K562 (cell line): ENCODE data around the gene JAG2. TPM values are rescaled to one million over a fixed set of nuclear protein-coding genes. Genes with fewer than 3 reads are reported as not detected.
A peak's percentile ranks its signal among the peaks of the same experiment; 100 is the strongest.

Source experiments
- ATAC-seq: fragments of 200-7000 bp; cut with Tn5 transposase; 3 replicates; pipeline ENCODE4 v1.9.1; 2020; ENCODE audit warnings: moderate library complexity
- BruUV-seq: library from RNA; stranded (reverse); fragments of 400-500 nt; replicated peaks from 2 replicates; lab custom pipeline; 2021; lab: Mats Ljungman, UMichigan
- CTCF ChIA-PET: fragments of 300-600 bp; formaldehyde crosslinking; extraction: SDS; loops from one replicate; lab custom pipeline; 2021; ENCODE audit warnings: low intra/inter-chr PET ratio; lab: Yijun Ruan, JAX
- POLR2A ChIA-PET: fragments of 300-600, 350-650 bp; sonication (Branson Sonifier 250); formaldehyde crosslinking; extraction: SDS; loops from one replicate; lab custom pipeline; 2021; ENCODE audit warnings: antibody characterized with exemption, inconsistent platforms; lab: Yijun Ruan, JAX
- DNase-seq, 4 experiments: peaks; one replicate each; pipeline versions ENCODE4 v3.0.0 to v3.0.0-alpha.2; 2011 to 2018; ENCODE audit warnings: low spot score in 3 of 4, mixed read lengths in 3 of 4; ENCODE audit errors: extremely low read depth in 1 of 4
- FAIRE-seq: peaks from 2 replicates; lab custom pipeline; 2011; peaks lifted over from hg19 to GRCh38; lab: Jason Lieb, UNC
- H2AFZ ChIP-seq: 2 replicates; pipeline ENCODE4 v1.6.0; 2011; ENCODE audit warnings: low read depth, low read length, control low read depth, inconsistent platforms
- H3K27ac ChIP-seq: fragments of 200-600 bp; 3 replicates; pipeline ENCODE4 v1.8.0; 2011; ENCODE audit warnings: low read depth, mild to moderate bottlenecking, control low read depth, inconsistent platforms, low read length, moderate library complexity, mixed read lengths; ENCODE audit errors: extremely low read depth
- H3K27me3 ChIP-seq, 2 experiments: fragments of 300-600 bp in 1 of 2; 2 replicates in 1 of 2; 3 replicates in 1 of 2; pipeline versions ENCODE4 v1.6.0 to v1.8.0; 2011; ENCODE audit warnings: inconsistent platforms in 2 of 2, low read length in 2 of 2, mild to moderate bottlenecking in 1 of 2, mixed read lengths in 1 of 2, moderate library complexity in 1 of 2; ENCODE audit not compliant: control insufficient read depth in 2 of 2, insufficient read depth in 2 of 2
- H3K36me3 ChIP-seq: fragments of 300-600 bp; 3 replicates; pipeline ENCODE4 v1.8.0; 2011; ENCODE audit warnings: mild to moderate bottlenecking, low read length, inconsistent platforms; ENCODE audit not compliant: control insufficient read depth, insufficient read depth
- H3K4me1 ChIP-seq, 2 experiments: fragments of 200-600 bp in 1 of 2; replicated peaks in 1 of 2; 2 replicates in 1 of 2; 3 replicates in 1 of 2; pipeline versions ENCODE4 v1.5.1 to v1.8.0; 2011; ENCODE audit warnings: inconsistent platforms in 2 of 2, low read length in 2 of 2, mild to moderate bottlenecking in 1 of 2, mixed read lengths in 1 of 2, moderate library complexity in 1 of 2; ENCODE audit not compliant: control insufficient read depth in 2 of 2, insufficient read depth in 2 of 2
- H3K4me2 ChIP-seq: 2 replicates; pipeline ENCODE4 v1.6.1; 2011; ENCODE audit warnings: low read length, control low read depth, inconsistent platforms, mixed read lengths; ENCODE audit not compliant: insufficient read depth
- H3K4me3 ChIP-seq: fragments of 200-600 bp; sonication (generic), shearing (Covaris generic); 2 replicates; pipeline ENCODE4 v1.5.1; 2016; ENCODE audit warnings: control low read depth, inconsistent platforms
- H3K79me2 ChIP-seq: fragments of 200-600 bp; 3 replicates; pipeline ENCODE4 v1.8.0; 2011; ENCODE audit warnings: low read length, inconsistent platforms; ENCODE audit not compliant: control insufficient read depth, insufficient read depth
- H3K9ac ChIP-seq, 2 experiments: 2 replicates each; pipeline versions ENCODE4 v1.6.0 to v1.6.1; 2011; ENCODE audit warnings: low read depth in 2 of 2, low read length in 2 of 2, control low read depth in 1 of 2, inconsistent platforms in 1 of 2, mild to moderate bottlenecking in 1 of 2, mixed read lengths in 1 of 2; ENCODE audit not compliant: insufficient read depth in 1 of 2
- H3K9me1 ChIP-seq: one replicate; pipeline ENCODE4 v1.6.0; 2011; ENCODE audit warnings: inconsistent platforms, mild to moderate bottlenecking, low read length, moderate library complexity; ENCODE audit not compliant: control insufficient read depth, insufficient read depth
- H3K9me3 ChIP-seq: replicated peaks from 2 replicates; pipeline ENCODE4 v1.5.1; 2011; ENCODE audit warnings: low read depth, low read length, inconsistent platforms; ENCODE audit not compliant: control insufficient read depth, insufficient read depth
- H4K20me1 ChIP-seq: replicated peaks from 2 replicates; pipeline ENCODE4 v1.6.1; 2011; ENCODE audit warnings: low read length, inconsistent platforms, mixed read lengths; ENCODE audit not compliant: control insufficient read depth, insufficient read depth
- FOXO4 ChIP-seq: fragments of 450-650 bp; formaldehyde crosslinking; IDR thresholded peaks from 2 replicates; pipeline ENCODE4 v1.4.0; 2020; ENCODE audit warnings: mild to moderate bottlenecking, moderate library complexity
- MLX ChIP-seq, 2 experiments: fragments of 450-650 bp in 1 of 2; sonication (generic) in 1 of 2; formaldehyde crosslinking; conservative IDR thresholded peaks; 2 replicates each; pipeline versions ENCODE4 v1.4.0 to v1.8.1; 2020 to 2022; ENCODE audit warnings: mild to moderate bottlenecking in 1 of 2, missing genetic modification reagents in 1 of 2
- NFXL1 ChIP-seq: fragments of 450-650 bp; formaldehyde crosslinking; IDR thresholded peaks from 2 replicates; pipeline ENCODE4 v1.4.0; 2021; ENCODE audit warnings: mild to moderate bottlenecking
- NR2F6 ChIP-seq: fragments of 450-650 bp; formaldehyde crosslinking; IDR thresholded peaks from 2 replicates; pipeline ENCODE4 v1.4.0; 2020; ENCODE audit warnings: mild to moderate bottlenecking
- RFX7 ChIP-seq: fragments of 250-450 bp; sonication (Bioruptor Pico); IDR thresholded peaks from 2 replicates; pipeline ENCODE4 v1.5.1; 2021; ENCODE audit warnings: mild to moderate bottlenecking
- SMARCC2 ChIP-seq: fragments of 450-650 bp; IDR thresholded peaks from 2 replicates; pipeline ENCODE4 v1.6.1; 2017; ENCODE audit warnings: antibody characterized with exemption, moderate library complexity, mild to moderate bottlenecking, low read depth
- SRSF7 ChIP-seq: fragments of 200-400 bp; formaldehyde crosslinking; optimal IDR thresholded peaks from 2 replicates; pipeline ENCODE3; 2017; ENCODE audit warnings: mild to moderate bottlenecking, low read depth, low read length
- YY1 ChIP-seq, 3 experiments: IDR thresholded peaks; 2 replicates each; pipeline ENCODE4 v1.6.1; 2011; ENCODE audit warnings: low read length in 2 of 3, mild to moderate bottlenecking in 2 of 3, moderate library complexity in 2 of 3, borderline replicate concordance in 1 of 3, control low read depth in 1 of 3, low read depth in 1 of 3; ENCODE audit not compliant: insufficient read depth in 3 of 3, insufficient replicate concordance in 2 of 3, control insufficient read depth in 1 of 3, insufficient read length in 1 of 3; ENCODE audit errors: extremely low read depth in 1 of 3
- ZC3H11A ChIP-seq: IDR thresholded peaks from 2 replicates; pipeline ENCODE4 v1.6.1; 2012; ENCODE audit warnings: low read depth, low read length, improper control_type of control experiment
- ZFPM2 ChIP-seq: fragments of 250-450 bp; sonication (Bioruptor Pico); IDR thresholded peaks from 2 replicates; pipeline ENCODE4 v1.5.1; 2022; ENCODE audit warnings: mild to moderate bottlenecking
- ZNF584 ChIP-seq: fragments of 200-800 bp; sonication (Bioruptor generic); IDR thresholded peaks from 2 replicates; pipeline ENCODE4 v1.6.1; 2016; ENCODE audit warnings: low read depth, mild to moderate bottlenecking, missing genetic modification characterization, missing compliant biosample characterization
- WGBS: fragments of 100-300 bp; shearing (Covaris generic); methylation state at CpG from one replicate; pipeline ENCODE4 v1.1.6; 2016; ENCODE audit warnings: low coverage, mixed read lengths; ENCODE audit not compliant: insufficient coverage; ENCODE audit errors: missing lambda C conversion rate; 5-methylcytosine and 5-hydroxymethylcytosine counted together
- in situ Hi-C: fragments of 300-500 bp; cut with MboI; formaldehyde crosslinking; loops from 4 replicates; pipeline ENCODE4 v1.15.0; 2018; ENCODE audit warnings: inconsistent platforms, mixed read lengths
- intact Hi-C: fragments of 100-400 bp; cut with micrococcal nuclease; formaldehyde crosslinking; loops from 2 replicates; pipeline ENCODE4 v1.14.2; 2022
- polyA plus RNA-seq, 8 experiments: library from polyadenylated mRNA; depleted of rRNA in 4 of 8; stranded (reverse) in 5 of 8; unstranded in 3 of 8; fragments of >200 nt; fragmentation: Nextera tagmentation in 2 of 8; fragmentation: Illumina TruSeq in 1 of 8; extraction: Ambion mirVana in 2 of 8; extraction: Trizol in 1 of 8; gene quantifications; 2 replicates each; pipeline versions ENCODE4 v1.2.1 to v1.2.3, GENCODE V29; 2011 to 2014; ENCODE audit warnings: inconsistent platforms in 1 of 8, missing spikeins in 1 of 8
- total RNA-seq, 7 experiments: library from RNA; depleted of rRNA in 6 of 7; stranded (reverse); fragments of >200 nt in 6 of 7; fragmentation: Illumina TruSeq in 2 of 7; extraction: Trizol in 2 of 7; gene quantifications; 2 replicates each; pipeline versions ENCODE4 v1.2.1 to v1.2.3, GENCODE V29; 2011 to 2021; ENCODE audit warnings: low replicate concordance in 1 of 7

JAG2 gene
- total and polyA plus RNA-seq, 9 of the 15 experiments (the other 6 are each of a cell fraction or from before 2014, with no cell fraction given), result 0.25 to 48.4 (median 8.6) TPM

DNA sequence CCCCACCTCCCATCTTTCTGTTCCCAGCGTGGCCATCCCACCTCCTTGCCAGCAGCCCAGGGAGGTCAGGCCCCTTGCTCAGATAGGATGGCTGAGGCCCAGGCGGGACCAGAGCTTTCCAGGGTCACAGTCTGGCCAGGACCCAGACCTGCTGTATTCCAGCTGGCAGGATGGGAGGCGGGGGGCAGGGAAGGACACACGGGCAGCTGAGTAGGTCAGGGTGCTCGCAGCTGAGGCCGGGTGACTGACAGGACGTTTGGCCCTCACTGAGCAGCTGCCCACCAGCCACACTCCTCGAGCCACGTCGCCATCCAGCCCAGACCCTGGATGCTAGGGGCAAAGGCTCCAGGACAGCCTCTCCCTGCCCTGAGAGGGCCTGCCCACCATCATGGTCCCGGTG is 8.5 kb upstream of the JAG2 start:
- ATAC-seq, result no peak
- intact Hi-C loops (no loop called here), in situ Hi-C loops (no loop called here)
- ChIA-PET POLR2A (no interaction called here), CTCF (no interaction called here)
- no peak for FAIRE-seq
- no peak overlapping the region for H3K4me2 ChIP-seq
- WGBS, result 68% methylated on average over 8 of the region's 11 CpGs
- no peak overlapping the region for H3K4me3 ChIP-seq
- no peak overlapping the region for H3K27ac ChIP-seq
- H3K36me3 ChIP-seq, result no peaks in the 10 kb centered on the region
- H2AFZ ChIP-seq, result no peak overlapping the region
- H3K27me3 ChIP-seq, result no peaks in the 10 kb centered on the region
- H3K9me3 ChIP-seq, result no peaks in the 10 kb centered on the region
- no peaks in the 10 kb centered on the region; the same call in 1 of the 2 replicates for H4K20me1 ChIP-seq
- no peak for TF ChIP-seq RFX7
- BruUV-seq, result no TSS peak
- H3K9ac ChIP-seq, result peak overlapping the region in 1 of 2 experiments; percentile 55; a peak in 2 of 4 replicates
- DNase-seq, result no peak
- no peaks in the 10 kb centered on the region for H3K79me2 ChIP-seq
- H3K4me1 ChIP-seq, result peaks cover 3 to 73% of the 10 kb centered on the region in 2 experiments; a peak in 4 of 5 replicates
- H3K9me1 ChIP-seq, result no peaks in the 10 kb centered on the region

GRCh38 chr14:105176513-105176912 is 7.9 kb upstream of the JAG2 start:
- peaks cover 3 to 73% of the 10 kb centered on the region in 2 experiments; a peak in 4 of 5 replicates for H3K4me1 ChIP-seq
- ChIA-PET POLR2A (interaction anchor here (0.6 kb wide), 2 partner anchors 37 to 234 kb away, joined by 3 read pairs; no protein-coding TSS in a partner anchor), CTCF (no interaction called here)
- FAIRE-seq, result no peak
- intact Hi-C loops (no loop called here), in situ Hi-C loops (no loop called here)
- peak overlapping the region in 1 of 2 experiments; percentile 4; a peak in 1 of 4 replicates for H3K9ac ChIP-seq
- 50% methylated on average over 14 of the region's 15 CpGs for WGBS
- DNase-seq, result no peak
- ATAC-seq, result no peak
- BruUV-seq, result no TSS peak
- no peak overlapping the region for H2AFZ ChIP-seq
- no peaks in the 10 kb centered on the region for H3K9me1 ChIP-seq
- H3K79me2 ChIP-seq, result no peaks in the 10 kb centered on the region
- no peaks in the 10 kb centered on the region for H3K9me3 ChIP-seq
- H3K27ac ChIP-seq, result no peak overlapping the region
- H4K20me1 ChIP-seq, result no peaks in the 10 kb centered on the region; the same call in 1 of the 2 replicates
- TF ChIP-seq MLX (CRISPR knock-in tag; conservative IDR thresholded peaks at IDR 0.05) (no peak), ZNF584 (CRISPR knock-in tag) (no peak), ZFPM2 (CRISPR knock-in tag) (no peak), NFXL1 (CRISPR knock-in tag) (no peak), YY1 (IDR thresholded peaks at IDR 0.05; ENCODE audit: borderline replicate concordance in 1 of 3, control insufficient read depth in 1 of 3, extremely low read depth in 1 of 3, insufficient read depth in 3 of 3, insufficient read length in 1 of 3, insufficient replicate concordance in 2 of 3, low read depth in 1 of 3, low read length in 2 of 3) (no peak), SRSF7 (no peak), NR2F6 (CRISPR knock-in tag) (no peak), ZC3H11A (no peak), SMARCC2 (no peak), FOXO4 (CRISPR knock-in tag) (no peak)
- no peak overlapping the region for H3K4me3 ChIP-seq
- no peaks in the 10 kb centered on the region for H3K27me3 ChIP-seq
- H3K36me3 ChIP-seq, result no peaks in the 10 kb centered on the region
- no peak overlapping the region for H3K4me2 ChIP-seq
